GM21381 (cell line): ENCODE data around the gene RNASE8.

Experiments used
- ATAC-seq: cut with Tn5 transposase; IDR thresholded peaks from one replicate; pipeline ENCODE4 v1.9.1; 2021; ENCODE audit warnings: mild to moderate bottlenecking, moderate library complexity; ENCODE audit not compliant: unreplicated experiment

The RNASE8 gene

GRCh38 chr14:21090194-21090939, 32.7 kb downstream of the RNASE8 start:
- ATAC-seq: no peak

GRCh38 chr14:21090940-21091663, 33.5 kb downstream of the RNASE8 start:
- ATAC-seq: no peak

- no peak for ATAC-seq
These were observed 34.2 kb downstream of the RNASE8 start for GRCh38 chr14:21091821-21092272.

GRCh38 chr14:21092273-21093011, 34.8 kb downstream of the RNASE8 start:
- peak; percentile 81 for ATAC-seq

- ATAC-seq: no peak
These were observed 35.4 kb downstream of the RNASE8 start for GRCh38 chr14:21093018-21093417.

- ATAC-seq: no peak
These were observed 36.4 kb downstream of the RNASE8 start for GRCh38 chr14:21093769-21094681.

- ATAC-seq: no peak
These were observed 38.0 kb downstream of the RNASE8 start for GRCh38 chr14:21095430-21096205.

GRCh38 chr14:21096438-21096837, 38.8 kb downstream of the RNASE8 start:
- ATAC-seq: no peak

GRCh38 chr14:21096978-21097635, 39.5 kb downstream of the RNASE8 start:
- no peak for ATAC-seq

GRCh38 chr14:21097636-21098075, 40.0 kb downstream of the RNASE8 start:
- ATAC-seq: no peak

GRCh38 chr14:21098076-21098891, 40.7 kb downstream of the RNASE8 start, which contains the start of gene ZNF219:
Gene ZNF219, minus strand, starts transcription at chr14:21098655. Its CDS starts 5,064 bp downstream, at chr14:21093591.
- ATAC-seq: no peak

- ATAC-seq: no peak
These were observed 41.4 kb downstream of the RNASE8 start for GRCh38 chr14:21098892-21099595.

- ATAC-seq: no peak
These were observed 42.0 kb downstream of the RNASE8 start for GRCh38 chr14:21099596-21099985.

GRCh38 chr14:21100931-21101330, 43.3 kb downstream of the RNASE8 start, which contains the start of gene TMEM253:
Gene TMEM253, plus strand, starts transcription at chr14:21101066. Its CDS starts 278 bp downstream, at chr14:21101344.
- ATAC-seq: no peak

- no peak for ATAC-seq
These were observed 44.3 kb downstream of the RNASE8 start for GRCh38 chr14:21101802-21102413.

GRCh38 chr14:21102521-21103410, 45.1 kb downstream of the RNASE8 start:
- ATAC-seq: no peak
